ENCODE results near the gene CBLB.

The CBLB gene

DNA sequence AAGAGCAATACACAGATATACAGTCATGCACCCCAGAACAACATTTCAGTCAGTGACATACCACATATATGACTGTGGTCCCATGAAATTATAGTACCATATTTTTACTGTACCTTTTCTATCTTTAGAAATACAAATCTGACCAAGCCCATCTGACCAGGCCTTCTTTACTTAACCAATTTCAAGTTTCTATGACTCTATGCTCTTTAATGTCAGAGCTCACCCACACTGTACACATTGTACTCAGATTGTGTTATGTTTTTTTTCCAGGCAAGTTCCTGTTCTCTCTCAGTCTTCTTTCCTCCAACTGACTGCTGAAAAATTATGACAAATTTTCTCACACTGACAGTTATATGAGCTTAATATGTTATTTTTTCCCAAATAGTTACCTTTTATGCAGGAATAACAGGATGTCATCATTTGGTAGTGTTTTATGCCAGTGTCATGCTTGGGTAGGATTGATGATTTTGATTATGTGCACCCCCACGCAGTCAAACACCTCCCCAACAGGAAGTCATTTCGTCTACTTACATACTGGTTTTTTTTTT, 8.0 kb upstream of the CBLB start:
- DNase-seq: peak in 2 of 56 donors; percentile 0 to 3

DNA sequence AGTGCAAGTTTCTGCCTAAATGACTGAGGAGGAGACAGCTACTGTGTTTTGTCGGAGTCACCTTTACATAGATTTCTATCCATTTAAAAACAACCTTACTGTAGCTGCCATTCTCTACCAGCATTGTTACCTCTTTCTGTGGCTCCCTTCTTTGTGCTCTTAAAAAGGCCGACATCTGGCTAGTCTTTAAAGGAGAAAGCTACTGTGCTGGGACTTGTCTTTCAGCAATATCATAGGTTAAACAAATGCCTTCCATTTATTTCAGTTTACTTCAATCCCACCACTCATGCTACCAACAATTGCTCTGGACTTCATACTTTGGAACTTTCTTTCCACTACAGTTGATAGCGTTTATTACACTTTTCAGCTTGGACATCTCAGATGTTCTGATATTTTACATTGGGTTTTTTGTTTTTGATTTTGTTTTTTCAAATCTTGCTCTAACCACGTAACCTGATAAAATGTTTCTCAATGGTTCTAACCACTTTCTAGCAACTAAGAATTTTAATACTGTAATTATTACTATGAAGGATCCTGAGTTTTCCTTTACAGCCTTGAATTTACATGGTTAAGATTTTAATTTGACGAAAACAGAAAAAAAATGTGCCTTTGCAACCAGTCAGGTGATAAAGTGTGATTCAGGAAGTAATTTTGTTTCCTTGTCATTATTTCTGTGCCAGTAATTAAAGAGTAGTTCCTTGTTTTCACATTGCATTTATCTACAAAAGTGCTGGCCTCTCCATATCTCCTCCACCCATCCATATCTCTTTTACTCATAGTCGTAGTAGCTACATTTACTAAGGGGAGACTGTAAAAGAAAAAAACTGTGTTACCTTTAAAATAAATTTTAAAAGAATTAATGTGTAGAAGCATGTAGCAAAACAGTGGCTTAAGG, 1.3 kb upstream of the CBLB start:
- no peak for DNase-seq

GRCh38 chr3:105869531-105869833, 670 bp upstream of the CBLB start:
- DNase-seq: no peak

DNA sequence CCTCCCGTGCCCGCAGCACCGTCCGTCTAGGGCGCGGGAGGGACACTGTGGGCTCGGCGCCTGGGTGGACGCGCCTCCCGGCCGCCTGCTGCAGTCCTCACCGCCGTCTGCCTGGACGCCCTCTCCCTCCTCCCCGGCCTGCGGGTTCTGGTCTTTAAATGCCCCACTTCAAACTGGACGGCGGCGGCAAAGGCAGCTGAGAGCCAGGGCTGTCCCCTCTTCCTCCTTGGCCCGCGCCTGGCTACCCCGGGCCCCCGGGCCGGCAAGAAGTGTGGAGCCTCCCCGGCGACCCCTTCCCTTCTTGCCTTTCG, 426 bp downstream of the CBLB start:
- peak in 34 of 56 donors; percentile 1 to 76 (median 60) for DNase-seq

- DNase-seq: peak in 4 of 56 donors; percentile 22 to 69 (median 46)
These were observed 941 bp downstream of the CBLB start for GRCh38 chr3:105867712-105868430.

DNA sequence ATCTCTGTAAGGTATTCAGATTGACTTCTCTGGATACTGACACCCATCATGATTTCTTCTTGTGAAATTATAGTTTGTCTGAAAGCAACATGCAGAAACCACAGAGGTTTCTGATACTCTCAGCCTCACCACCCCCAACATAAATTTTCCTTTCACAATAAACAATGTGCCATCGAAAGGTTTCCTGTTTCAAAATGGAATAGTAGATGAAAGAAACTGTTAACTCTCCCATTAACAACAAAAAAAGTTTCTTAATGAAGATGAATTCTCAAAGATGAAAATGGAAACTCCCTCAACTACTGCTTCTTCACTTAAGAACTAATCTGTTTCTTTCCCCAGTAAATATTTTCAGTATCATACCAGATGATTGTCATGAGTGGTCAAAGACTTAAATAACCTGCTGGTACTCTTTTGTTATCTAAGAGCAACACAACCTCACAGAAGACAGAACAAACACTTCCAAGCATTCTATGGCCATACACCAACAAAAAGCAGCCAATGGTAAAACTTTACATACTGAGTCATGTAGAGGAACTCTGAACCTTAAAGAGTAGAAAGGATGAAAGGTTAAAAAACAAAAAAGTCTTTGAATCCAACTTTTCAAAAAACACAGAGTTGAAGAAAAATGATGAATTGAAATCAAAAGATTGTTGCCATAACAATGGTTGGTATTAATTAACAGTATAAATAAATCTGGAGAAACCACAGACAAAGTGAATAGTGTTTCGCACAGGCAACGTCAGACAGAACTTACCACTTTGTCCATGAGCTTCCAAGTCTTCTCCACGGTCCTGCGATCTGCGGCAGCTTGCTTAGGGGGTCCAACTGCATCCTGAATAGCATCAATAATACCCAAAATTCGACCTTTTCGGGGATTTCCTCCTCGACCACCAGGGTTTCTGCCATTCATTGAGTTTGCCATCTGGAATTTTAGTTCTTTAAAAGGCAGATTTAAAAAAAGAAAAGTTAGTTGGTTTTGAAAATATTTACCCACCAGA, 1.9 kb downstream of the CBLB start:
- peak in 1 of 56 donors; percentile 1 for DNase-seq

- DNase-seq: no peak
These were observed 2.9 kb downstream of the CBLB start for GRCh38 chr3:105865867-105866350.

GRCh38 chr3:105865016-105865623, 3.7 kb downstream of the CBLB start:
- DNase-seq: no peak

- DNase-seq: no peak
These were observed 4.6 kb downstream of the CBLB start for GRCh38 chr3:105864212-105864611.

DNA sequence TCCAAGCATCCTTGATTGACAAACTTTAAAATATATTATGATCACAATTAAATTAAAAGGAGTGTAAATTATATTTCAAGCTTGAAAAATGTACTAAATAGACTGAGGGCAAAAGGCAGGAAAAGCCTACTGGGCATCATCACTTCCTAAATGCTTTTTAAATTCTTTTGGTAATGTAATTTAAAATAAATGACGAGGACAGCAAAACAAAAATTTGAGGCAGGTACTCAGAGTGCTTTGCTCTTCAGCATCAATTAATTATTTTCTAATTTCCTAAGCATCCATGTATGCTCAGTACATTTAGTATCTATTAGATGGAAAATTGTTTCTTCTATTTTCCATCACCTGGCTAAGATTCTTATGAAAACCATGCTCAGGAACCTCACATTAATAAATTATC, 5.2 kb downstream of the CBLB start:
- DNase-seq: no peak

DNA sequence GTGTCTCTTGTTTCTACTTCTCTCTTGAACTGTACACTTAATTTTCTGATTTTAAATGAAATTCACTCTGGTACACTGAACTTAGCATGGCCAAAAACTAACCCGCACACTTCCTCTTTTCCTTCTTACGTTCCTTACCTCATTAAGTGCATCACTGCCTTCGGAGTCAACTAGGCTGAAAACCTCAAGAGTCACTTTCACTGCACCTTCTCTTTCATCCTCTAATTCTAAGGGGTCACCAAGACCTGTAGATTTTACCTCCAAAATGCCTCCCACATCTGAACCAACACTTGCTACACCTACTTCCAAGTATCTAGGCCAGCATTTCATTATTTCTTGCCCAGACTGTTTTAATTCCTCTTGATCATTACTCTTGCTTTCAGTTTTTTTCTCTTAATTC, 6.6 kb downstream of the CBLB start:
- no peak for DNase-seq

GRCh38 chr3:105860641-105861040, 8.2 kb downstream of the CBLB start:
- no peak for DNase-seq

DNA sequence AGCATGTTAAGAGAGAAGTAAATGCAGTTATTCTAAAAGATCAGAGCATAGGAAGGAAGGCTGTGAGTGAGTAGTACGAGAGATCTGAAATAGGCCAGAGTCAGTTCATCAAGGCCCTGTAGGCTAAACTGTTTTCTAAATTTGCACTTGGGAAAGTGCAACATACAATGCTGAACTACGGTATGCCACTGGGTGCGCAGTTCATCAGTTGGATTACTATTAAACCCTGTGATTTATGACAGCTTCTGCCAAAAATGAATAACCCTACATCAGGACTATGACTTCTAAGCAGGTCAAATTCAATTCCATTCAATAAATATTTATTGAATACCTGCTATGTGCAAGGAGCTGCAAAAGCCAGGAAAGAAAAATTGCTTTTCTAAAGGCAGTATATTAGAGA, 10.8 kb downstream of the CBLB start:
- no peak for DNase-seq

DNA sequence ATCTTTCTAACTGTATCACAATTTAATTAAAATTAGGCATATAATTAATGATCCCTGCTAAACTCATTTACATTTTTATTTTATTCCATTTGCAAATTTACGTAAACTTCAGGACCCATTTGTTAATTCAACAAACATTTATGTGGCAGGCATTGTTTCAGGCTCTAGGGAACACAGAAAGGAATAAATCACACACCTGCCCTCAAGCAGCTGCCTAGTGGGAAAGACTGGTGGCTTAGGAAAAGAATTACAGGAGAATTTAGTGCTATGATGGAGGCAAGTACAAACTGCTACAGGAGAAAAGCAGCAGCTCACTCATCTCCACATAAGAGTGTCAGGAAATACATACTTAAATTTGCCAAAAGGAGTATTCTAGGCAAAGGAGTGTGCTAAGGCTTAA, 11.2 kb downstream of the CBLB start:
- no peak for DNase-seq

DNA sequence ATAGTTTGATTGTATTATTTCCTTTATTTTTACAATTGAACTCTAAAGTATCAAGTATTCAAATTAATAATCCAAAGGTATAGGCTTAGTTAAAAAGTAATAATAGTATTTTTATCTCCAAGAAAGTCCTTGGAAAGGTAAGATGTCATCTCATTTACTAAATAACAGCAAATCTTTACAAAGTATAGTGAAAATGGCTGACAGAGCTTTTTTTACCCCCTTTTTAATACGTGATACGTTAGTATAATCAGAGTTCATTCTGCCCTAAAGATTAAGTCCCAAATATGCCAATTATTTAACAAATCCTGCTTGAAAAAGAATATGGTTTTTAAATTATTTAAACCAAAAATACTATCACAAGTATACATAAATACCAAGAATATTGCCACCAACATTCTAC, 12.2 kb downstream of the CBLB start:
- no peak for DNase-seq

DNA sequence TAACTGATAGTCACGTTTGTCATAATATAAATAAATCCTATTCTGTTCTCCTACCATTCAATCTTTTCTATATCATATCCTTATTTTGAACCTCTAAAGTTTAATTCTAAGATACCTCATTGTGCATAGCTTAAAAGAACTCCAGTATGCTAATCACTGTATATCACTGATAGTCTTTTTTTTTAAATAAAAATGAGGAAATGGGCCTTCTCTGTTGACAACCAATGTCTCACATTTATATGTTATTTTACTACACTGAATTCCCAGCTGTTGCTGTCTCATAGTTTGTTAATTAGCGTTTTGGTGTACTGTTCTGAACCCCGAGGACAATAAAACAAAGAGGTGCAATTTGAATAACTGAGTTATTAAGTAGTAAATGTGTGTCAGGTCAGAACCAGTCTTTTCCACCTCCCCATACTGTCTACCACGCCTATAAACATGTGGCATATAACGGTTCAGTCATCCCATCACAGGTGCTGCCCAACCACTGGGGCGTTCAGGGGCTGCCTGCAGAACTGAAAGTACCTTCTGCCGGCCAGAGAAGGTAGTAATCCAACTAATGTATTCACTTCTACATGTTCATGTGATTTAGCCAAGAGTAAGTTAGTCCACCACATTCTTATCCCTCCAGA, 14.9 kb downstream of the CBLB start:
- DNase-seq: no peak

- DNase-seq: no peak
These were observed 17.2 kb downstream of the CBLB start for GRCh38 chr3:105851582-105851981.

- no peak for DNase-seq
These were observed 17.6 kb downstream of the CBLB start for GRCh38 chr3:105851176-105851575.

DNA sequence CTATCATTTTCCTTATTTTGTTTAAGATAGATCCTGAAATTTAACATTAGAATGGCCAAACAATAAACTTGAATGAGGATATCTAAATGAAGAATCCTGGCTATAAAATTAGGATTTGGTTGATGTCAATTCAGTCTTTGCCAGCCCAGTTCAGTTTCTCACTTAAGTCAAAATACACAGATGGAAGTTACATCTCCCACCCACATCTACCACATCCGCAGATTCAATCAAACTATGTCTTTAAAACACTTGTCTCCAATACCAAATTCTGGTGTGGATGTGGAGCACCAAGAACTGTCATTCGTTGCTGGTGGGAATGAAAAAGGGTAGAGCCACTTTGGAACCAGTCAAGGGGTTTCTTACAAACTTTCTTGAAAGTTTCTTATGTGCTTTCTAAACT, 18.2 kb downstream of the CBLB start:
- DNase-seq: no peak

GRCh38 chr3:105848821-105849220, 20.0 kb downstream of the CBLB start:
- no peak for DNase-seq
